GM21447 (cell line): ENCODE measurements around the gene SCAPER.

ENCODE experiments used
- ATAC-seq: cut with Tn5 transposase; IDR thresholded peaks from one replicate; pipeline ENCODE4 v1.9.1; 2021; ENCODE audit not compliant: unreplicated experiment

Gene SCAPER

GRCh38 chr15:76378691-76379090, 526.4 kb downstream of the SCAPER start:
- no peak for ATAC-seq

- ATAC-seq: no peak
These were observed 527.4 kb downstream of the SCAPER start for GRCh38 chr15:76377751-76378150.

GRCh38 chr15:76377217-76377616, 527.9 kb downstream of the SCAPER start:
- no peak for ATAC-seq

- ATAC-seq: no peak
These were observed 528.3 kb downstream of the SCAPER start for GRCh38 chr15:76376816-76377215.

GRCh38 chr15:76376029-76376428, 529.1 kb downstream of the SCAPER start:
- ATAC-seq: no peak

- ATAC-seq: no peak
These were observed 537.0 kb downstream of the SCAPER start for GRCh38 chr15:76368122-76368621.

GRCh38 chr15:76366714-76367113, 538.4 kb downstream of the SCAPER start:
- ATAC-seq: no peak

GRCh38 chr15:76363251-76363650, 541.9 kb downstream of the SCAPER start:
- no peak for ATAC-seq

GRCh38 chr15:76360416-76360815, 544.7 kb downstream of the SCAPER start:
- ATAC-seq: no peak

- ATAC-seq: no peak
These were observed 546.0 kb downstream of the SCAPER start for GRCh38 chr15:76359152-76359551.

GRCh38 chr15:76358453-76358852, 546.7 kb downstream of the SCAPER start:
- no peak for ATAC-seq

GRCh38 chr15:76354823-76355440, 550.2 kb downstream of the SCAPER start:
- ATAC-seq: no peak

- no peak for ATAC-seq
These were observed 551.2 kb downstream of the SCAPER start for GRCh38 chr15:76353903-76354302.

- no peak for ATAC-seq
These were observed 552.0 kb downstream of the SCAPER start for GRCh38 chr15:76353023-76353577.

GRCh38 chr15:76349301-76350070, 555.7 kb downstream of the SCAPER start:
- no peak for ATAC-seq

- no peak for ATAC-seq
These were observed 557.6 kb downstream of the SCAPER start for GRCh38 chr15:76347482-76348055.

GRCh38 chr15:76346669-76347481, 558.3 kb downstream of the SCAPER start:
- no peak for ATAC-seq

GRCh38 chr15:76345880-76346668, 559.1 kb downstream of the SCAPER start:
- ATAC-seq: no peak

- no peak for ATAC-seq
These were observed 559.6 kb downstream of the SCAPER start for GRCh38 chr15:76345583-76345879.

- ATAC-seq: no peak
These were observed 560.1 kb downstream of the SCAPER start for GRCh38 chr15:76344893-76345582.
